H1 (cell line): ENCODE measurements around the gene SRSF1. TPM values are rescaled to one million over a fixed set of nuclear protein-coding genes. Genes with fewer than 3 reads are reported as not detected.

Source experiments
- CTCF ChIA-PET: fragments of 300-600 bp; sonication (Branson Sonifier 250); formaldehyde crosslinking; loops from one replicate; lab custom pipeline; 2021; ENCODE audit not compliant: partially characterized antibody; lab: Charles Lee
- POLR2A ChIA-PET: fragments of 300-600 bp; sonication (Branson Sonifier 250); formaldehyde crosslinking; loops from one replicate; lab custom pipeline; 2021; ENCODE audit warnings: inconsistent platforms; ENCODE audit not compliant: partially characterized antibody; lab: Charles Lee
- DNase-seq, 2 experiments: peaks; one replicate each; pipeline versions ENCODE4 v3.0.0 to v3.0.0-alpha.2; 2010 to 2022; ENCODE audit warnings: low spot score in 2 of 2, low read depth in 1 of 2, mixed read lengths in 1 of 2
- FAIRE-seq: peaks from 2 replicates; lab custom pipeline; 2011; peaks lifted over from hg19 to GRCh38; lab: Jason Lieb, UNC
- H2AFZ ChIP-seq: 2 replicates; pipeline ENCODE4 v1.8.1; 2012; ENCODE audit warnings: low read length, inconsistent platforms
- H2AK5ac ChIP-seq: 2 replicates; pipeline ENCODE4 v1.6.1; 2013; ENCODE audit warnings: low read depth, low read length
- H2BK120ac ChIP-seq: replicated peaks from 2 replicates; pipeline ENCODE3; 2013; ENCODE audit warnings: low read depth, low read length, inconsistent platforms
- H2BK12ac ChIP-seq: 2 replicates; pipeline ENCODE4 v1.6.1; 2013; ENCODE audit warnings: low read depth, low read length
- H2BK15ac ChIP-seq: 2 replicates; pipeline ENCODE4 v1.6.1; 2013; ENCODE audit warnings: low read length
- H2BK20ac ChIP-seq: 2 replicates; pipeline ENCODE4 v1.6.1; 2013; ENCODE audit warnings: low read length
- H2BK5ac ChIP-seq: 2 replicates; pipeline ENCODE4 v1.6.1; 2013; ENCODE audit warnings: low read depth, low read length
- H3K14ac ChIP-seq: 2 replicates; pipeline ENCODE4 v1.6.1; 2013; ENCODE audit warnings: inconsistent platforms; ENCODE audit not compliant: insufficient read length
- H3K18ac ChIP-seq: 2 replicates; pipeline ENCODE4 v1.6.1; 2013; ENCODE audit warnings: low read length; ENCODE audit errors: extremely low read depth
- H3K23ac ChIP-seq: 2 replicates; pipeline ENCODE4 v1.6.1; 2013; ENCODE audit warnings: inconsistent platforms; ENCODE audit not compliant: insufficient read length
- H3K23me2 ChIP-seq: 2 replicates; pipeline ENCODE4 v1.6.1; 2013; ENCODE audit warnings: low read depth, low read length
- H3K27ac ChIP-seq: 2 replicates; pipeline ENCODE4 v1.6.1; 2011; ENCODE audit warnings: low read depth, low read length, inconsistent platforms
- H3K27me3 ChIP-seq, 4 experiments: replicated peaks in 1 of 4; 1 replicate in 1 of 4; 2 replicates in 3 of 4; pipeline versions ENCODE4 v1.6.1 to v1.8.1; 2011 to 2013; ENCODE audit warnings: low read length in 3 of 4, mild to moderate bottlenecking in 3 of 4, inconsistent platforms in 2 of 4, mixed read lengths in 2 of 4, moderate library complexity in 1 of 4; ENCODE audit not compliant: control insufficient read depth in 3 of 4, insufficient read depth in 3 of 4; ENCODE audit errors: extremely low read depth in 1 of 4
- H3K36me3 ChIP-seq, 4 experiments: 2 replicates each; pipeline versions ENCODE4 v1.6.1 to v1.8.1; 2011 to 2013; ENCODE audit warnings: mild to moderate bottlenecking in 4 of 4, low read length in 3 of 4, moderate library complexity in 2 of 4, control low read depth in 1 of 4, inconsistent platforms in 1 of 4; ENCODE audit not compliant: insufficient read depth in 4 of 4, control insufficient read depth in 2 of 4
- H3K4ac ChIP-seq: replicated peaks from 2 replicates; pipeline ENCODE3; 2013; ENCODE audit warnings: low read length, low read depth, mixed read lengths, inconsistent platforms; ENCODE audit not compliant: insufficient read length
- H3K4me1 ChIP-seq, 4 experiments: replicated peaks in 1 of 4; 1 replicate in 1 of 4; 2 replicates in 3 of 4; pipeline versions ENCODE4 v1.6.1 to v1.8.1; 2011 to 2013; ENCODE audit warnings: low read length in 3 of 4, inconsistent platforms in 2 of 4, mixed read lengths in 1 of 4; ENCODE audit not compliant: insufficient read depth in 4 of 4, control insufficient read depth in 3 of 4
- H3K4me2 ChIP-seq, 2 experiments: 2 replicates each; pipeline versions ENCODE4 v1.6.1 to v1.8.1; 2011 to 2013; ENCODE audit warnings: low read depth in 2 of 2, low read length in 2 of 2, control low read depth in 1 of 2, inconsistent platforms in 1 of 2, mild to moderate bottlenecking in 1 of 2; ENCODE audit not compliant: insufficient read depth in 1 of 2
- H3K4me3 ChIP-seq, 4 experiments: fragments of 200-600, 300-600 bp in 1 of 4; sonication (generic), shearing (Covaris generic), sonication (Bioruptor Twin) in 1 of 4; 2 replicates each; pipeline versions ENCODE4 v1.5.1 to v1.8.1; 2011 to 2016; ENCODE audit warnings: low read length in 4 of 4, low read depth in 3 of 4, control low read depth in 2 of 4, inconsistent platforms in 2 of 4, mild to moderate bottlenecking in 2 of 4, mixed read lengths in 1 of 4, moderate library complexity in 1 of 4; ENCODE audit not compliant: insufficient read depth in 2 of 4; ENCODE audit errors: extremely low read depth in 1 of 4
- H3K56ac ChIP-seq: replicated peaks from 2 replicates; pipeline ENCODE3; 2013; ENCODE audit warnings: low read depth, mild to moderate bottlenecking, mixed read lengths, low read length, inconsistent platforms; ENCODE audit not compliant: insufficient read length
- H3K79me1 ChIP-seq: 2 replicates; pipeline ENCODE4 v1.6.1; 2013; ENCODE audit warnings: low read depth, low read length, control low read depth
- H3K79me2 ChIP-seq, 2 experiments: 2 replicates each; pipeline versions ENCODE4 v1.6.1 to v1.8.1; 2012 to 2013; ENCODE audit warnings: low read length in 2 of 2, mild to moderate bottlenecking in 2 of 2, inconsistent platforms in 1 of 2; ENCODE audit not compliant: insufficient read depth in 2 of 2, control insufficient read depth in 1 of 2
- H3K9ac ChIP-seq, 4 experiments: replicated peaks in 1 of 4; 1 replicate in 1 of 4; 2 replicates in 3 of 4; pipeline versions ENCODE4 v1.6.1 to v1.8.1; 2011 to 2013; ENCODE audit warnings: low read depth in 3 of 4, low read length in 3 of 4, control low read depth in 2 of 4, mild to moderate bottlenecking in 2 of 4, moderate library complexity in 2 of 4, inconsistent platforms in 1 of 4; ENCODE audit errors: extremely low read depth in 1 of 4
- H3K9me3 ChIP-seq, 2 experiments: 2 replicates each; pipeline versions ENCODE4 v1.6.1 to v1.8.1; 2012 to 2013; ENCODE audit warnings: mild to moderate bottlenecking in 2 of 2, moderate library complexity in 2 of 2, control low read depth in 1 of 2, inconsistent platforms in 1 of 2, low read depth in 1 of 2, low read length in 1 of 2, mixed read lengths in 1 of 2; ENCODE audit not compliant: insufficient read depth in 2 of 2
- H4K20me1 ChIP-seq, 2 experiments: replicated peaks in 1 of 2; 2 replicates each; pipeline versions ENCODE3 to v1.8.1; 2011 to 2013; ENCODE audit warnings: inconsistent platforms in 2 of 2, low read length in 2 of 2, mild to moderate bottlenecking in 1 of 2; ENCODE audit not compliant: insufficient read depth in 2 of 2, control insufficient read depth in 1 of 2
- H4K5ac ChIP-seq: 2 replicates; pipeline ENCODE4 v1.6.1; 2013; ENCODE audit warnings: low read length, low read depth, mixed read lengths, inconsistent platforms; ENCODE audit not compliant: insufficient read length
- H4K8ac ChIP-seq: 2 replicates; pipeline ENCODE4 v1.8.0; 2013; ENCODE audit warnings: mild to moderate bottlenecking, moderate library complexity, low read length, inconsistent platforms; ENCODE audit not compliant: insufficient read depth; ENCODE audit errors: extremely low read depth
- H4K91ac ChIP-seq: replicated peaks from 2 replicates; pipeline ENCODE3; 2013; ENCODE audit warnings: low read length, mixed read lengths, inconsistent platforms; ENCODE audit not compliant: insufficient read length
- BACH1 ChIP-seq: IDR thresholded peaks from 2 replicates; pipeline ENCODE4 v1.6.1; 2012; ENCODE audit warnings: low read length, improper control_type of control experiment
- BCL11A ChIP-seq, 2 experiments: IDR thresholded peaks; one replicate each; pipeline ENCODE4 v1.6.1; 2011; ENCODE audit warnings: low read depth in 2 of 2, low read length in 2 of 2, mild to moderate bottlenecking in 2 of 2
- BRCA1 ChIP-seq: IDR thresholded peaks from 2 replicates; pipeline ENCODE4 v1.6.1; 2012; ENCODE audit warnings: low read depth, low read length, improper control_type of control experiment
- CBX5 ChIP-seq: fragments of 300-800, 300-1000 bp; sonication (generic); IDR thresholded peaks from 2 replicates; pipeline ENCODE4 v1.7.1; 2016; ENCODE audit warnings: antibody characterized with exemption, low read length, low read depth
- CEBPB ChIP-seq: IDR thresholded peaks from 2 replicates; pipeline ENCODE4 v1.6.1; 2012; ENCODE audit warnings: low read depth, low read length
- CHD1 ChIP-seq: IDR thresholded peaks from 2 replicates; pipeline ENCODE4 v1.6.1; 2012; ENCODE audit warnings: low read depth, low read length, improper control_type of control experiment
- CHD2 ChIP-seq: IDR thresholded peaks from 2 replicates; pipeline ENCODE4 v1.6.1; 2012; ENCODE audit warnings: low read length, improper control_type of control experiment
- KDM4A ChIP-seq: IDR thresholded peaks from one replicate; pipeline ENCODE4 v1.7.1; 2012; ENCODE audit warnings: low read depth, mild to moderate bottlenecking, moderate library complexity, low read length, inconsistent platforms; ENCODE audit not compliant: severe bottlenecking
- POLR2A ChIP-seq, 2 experiments: IDR thresholded peaks; 1 replicate in 1 of 2; 2 replicates in 1 of 2; pipeline ENCODE4 v1.6.1; 2011; ENCODE audit warnings: low read depth in 2 of 2, low read length in 2 of 2, mild to moderate bottlenecking in 2 of 2; ENCODE audit errors: control extremely low read depth in 1 of 2
- SIX5 ChIP-seq: IDR thresholded peaks from 2 replicates; pipeline ENCODE4 v1.6.1; 2011; ENCODE audit warnings: mild to moderate bottlenecking, low read depth, low read length
- SP1 ChIP-seq: IDR thresholded peaks from 2 replicates; pipeline ENCODE4 v1.6.1; 2011; ENCODE audit warnings: low read depth, low read length
- SP4 ChIP-seq: IDR thresholded peaks from 2 replicates; pipeline ENCODE4 v1.6.1; 2012; ENCODE audit warnings: low read length, inconsistent platforms
- SUZ12 ChIP-seq: fragments of 200-600 bp; sonication (generic); IDR thresholded peaks from 2 replicates; pipeline ENCODE4 v1.6.1; 2012; ENCODE audit warnings: mild to moderate bottlenecking, inconsistent platforms, low read length, moderate library complexity, mixed read lengths
- TEAD4 ChIP-seq: IDR thresholded peaks from 2 replicates; pipeline ENCODE4 v1.6.1; 2012; ENCODE audit warnings: low read depth, low read length, inconsistent platforms, mixed read lengths
- WGBS, 2 experiments: shearing (Covaris generic) in 1 of 2; methylation state at CpG; one replicate each; pipeline versions ENCODE4 v1.1.6 to v1.1.7; 2013 to 2015; ENCODE audit warnings: low lambda C conversion rate in 2 of 2, mixed read lengths in 2 of 2, inconsistent platforms in 1 of 2, low coverage in 1 of 2, missing lambda C conversion rate in 1 of 2; ENCODE audit not compliant: insufficient replicate concordance in 2 of 2, insufficient coverage in 1 of 2, insufficient read length in 1 of 2; ENCODE audit errors: extremely low coverage in 1 of 2, missing lambda C conversion rate in 1 of 2; 5-methylcytosine and 5-hydroxymethylcytosine counted together
- polyA plus RNA-seq, 7 experiments: library from polyadenylated mRNA; depleted of rRNA in 3 of 7; stranded (reverse) in 5 of 7; unstranded in 2 of 7; fragments of >200 nt in 5 of 7; fragments of 200-250 nt in 2 of 7; gene quantifications; 1 replicate in 5 of 7; 2 replicates in 1 of 7; 4 replicates in 1 of 7; pipeline versions ENCODE4 v1.2.1 to v1.2.3, GENCODE V29; 2011 to 2013; ENCODE audit warnings: missing spikeins in 2 of 7, mixed read lengths in 2 of 7
- total RNA-seq: library from RNA; stranded (reverse); fragmentation: NEBNext Ultra II Directional; extraction: Animal tissue kit (Norgen Biotek cat#: 25700); gene quantifications from 2 replicates; pipeline ENCODE4 v1.2.1, GENCODE V29; 2021
- TF ChIP-seq, protein P1 (sequence below): IDR thresholded peaks from 2 replicates; pipeline ENCODE4 v1.6.1; 2011; ENCODE audit warnings: low read length, improper control_type of control experiment

The SRSF1 gene
- total and polyA plus RNA-seq, 2 of the 8 experiments (the other 6 are each of a cell fraction or from before 2014, with no cell fraction given) = 149 to 429 TPM

DNA sequence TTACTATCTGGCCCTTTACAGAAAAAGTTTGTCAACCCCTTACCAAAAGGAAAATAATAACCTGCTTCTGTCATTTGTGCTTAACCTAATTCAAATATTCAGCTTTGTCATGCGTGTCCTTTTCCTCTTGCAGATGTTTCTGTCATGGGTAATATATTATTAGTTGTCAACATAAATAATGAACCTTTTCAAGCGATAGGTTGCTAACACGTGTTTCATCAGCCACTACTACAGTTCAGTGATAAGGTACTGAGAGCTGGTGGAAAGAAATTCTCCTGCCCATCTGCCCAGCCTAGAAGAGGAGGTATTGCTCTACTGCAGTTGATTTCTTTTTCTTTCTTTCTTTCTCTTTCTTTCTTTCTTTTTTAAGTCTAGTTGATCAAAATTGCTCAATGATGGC lies 12.0 kb upstream of the SRSF1 start:
- no peak overlapping the region for H4K91ac ChIP-seq
- ChIA-PET POLR2A (interaction anchor here (0.6 to 3.4 kb wide), 3 partner anchors 12 to 120 kb away, joined by 5 to 32 read pairs (median 18); partner anchors contain the start of gene SRSF1), CTCF (interaction anchor here (0.6 to 1.4 kb wide), 5 partner anchors 19 to 185 kb away, joined by 3 to 4 read pairs (median 3); no protein-coding TSS in a partner anchor)
- H3K14ac ChIP-seq = no peak overlapping the region
- no peak overlapping the region for H4K8ac ChIP-seq
- H3K23ac ChIP-seq = no peak overlapping the region
- H4K5ac ChIP-seq = no peak overlapping the region
- H4K20me1 ChIP-seq = no peaks in the 10 kb centered on the region
- no peak overlapping the region for H2AK5ac ChIP-seq
- H2BK5ac ChIP-seq = no peak overlapping the region
- H2BK15ac ChIP-seq = no peak overlapping the region
- peaks cover 0 to 6% (median 2%) of the 10 kb centered on the region in 4 experiments; a peak in 2 of 7 replicates for H3K4me1 ChIP-seq
- H3K56ac ChIP-seq = no peak overlapping the region
- H3K79me2 ChIP-seq = no peaks in the 10 kb centered on the region
- no peak overlapping the region for H2AFZ ChIP-seq
- H3K36me3 ChIP-seq = no peaks in the 10 kb centered on the region
- no peak overlapping the region for H2BK12ac ChIP-seq
- H3K23me2 ChIP-seq = no peaks in the 10 kb centered on the region
- no peaks in the 10 kb centered on the region for H3K27me3 ChIP-seq
- H2BK20ac ChIP-seq = no peak overlapping the region
- H3K9me3 ChIP-seq = no peaks in the 10 kb centered on the region
- no peak overlapping the region for H2BK120ac ChIP-seq
- H3K4ac ChIP-seq = no peak overlapping the region
- 93% methylated on average over 3 of the region's 3 CpGs; no CpG with 5 or more reads in 1 of the 2 experiments for WGBS, 2 experiments
- FAIRE-seq (no peak), DNase-seq (no peak)
- H3K18ac ChIP-seq = no peak overlapping the region
- H3K4me3 ChIP-seq = no peak overlapping the region
- no peaks in the 10 kb centered on the region for H3K79me1 ChIP-seq
- H3K9ac ChIP-seq = no peak overlapping the region
- no peak overlapping the region for H3K27ac ChIP-seq
- H3K4me2 ChIP-seq = no peak overlapping the region
- no peak for TF ChIP-seq BRCA1
- no peak for TF ChIP-seq CBX5
- TF ChIP-seq SIX5 = no peak
- TF ChIP-seq POLR2A (IDR thresholded peaks at IDR 0.05; ENCODE audit: control extremely low read depth in 1 of 2, low read depth in 2 of 2, low read length in 2 of 2) = no peak
- TF ChIP-seq SP4 = no peak
- no peak for TF ChIP-seq CHD2
- no peak for TF ChIP-seq SP1
- TF ChIP-seq CEBPB = no peak
- TF ChIP-seq BACH1 = no peak
- TF ChIP-seq SUZ12 = no peak
- no peak for TF ChIP-seq TEAD4
- TF ChIP-seq, protein P1, sequence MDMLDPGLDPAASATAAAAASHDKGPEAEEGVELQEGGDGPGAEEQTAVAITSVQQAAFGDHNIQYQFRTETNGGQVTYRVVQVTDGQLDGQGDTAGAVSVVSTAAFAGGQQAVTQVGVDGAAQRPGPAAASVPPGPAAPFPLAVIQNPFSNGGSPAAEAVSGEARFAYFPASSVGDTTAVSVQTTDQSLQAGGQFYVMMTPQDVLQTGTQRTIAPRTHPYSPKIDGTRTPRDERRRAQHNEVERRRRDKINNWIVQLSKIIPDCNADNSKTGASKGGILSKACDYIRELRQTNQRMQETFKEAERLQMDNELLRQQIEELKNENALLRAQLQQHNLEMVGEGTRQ = no peak
- TF ChIP-seq BCL11A (IDR thresholded peaks at IDR 0.05; ENCODE audit: low read depth in 2 of 2, low read length in 2 of 2) = no peak
- TF ChIP-seq CHD1 = no peak
- TF ChIP-seq KDM4A = no peak
